GM18907 (cell line): ENCODE data around the gene SCCPDH.

Experiments
- ATAC-seq: cut with Tn5 transposase; IDR thresholded peaks from one replicate; pipeline ENCODE4 v1.9.1; 2021; ENCODE audit warnings: mild to moderate bottlenecking, moderate library complexity; ENCODE audit not compliant: unreplicated experiment

Gene SCCPDH

GRCh38 chr1:246784621-246785493, 60.6 kb downstream of the SCCPDH start:
- ATAC-seq = no peak

GRCh38 chr1:246785494-246786111, 61.4 kb downstream of the SCCPDH start:
- ATAC-seq = no peak

GRCh38 chr1:246786606-246787238, 62.5 kb downstream of the SCCPDH start:
- ATAC-seq = no peak

- no peak for ATAC-seq
Observed at GRCh38 chr1:246787781-246788513, 63.7 kb downstream of the SCCPDH start.

- ATAC-seq = no peak
Observed at GRCh38 chr1:246788895-246789338, 64.7 kb downstream of the SCCPDH start.

GRCh38 chr1:246789454-246790339, 65.5 kb downstream of the SCCPDH start:
- ATAC-seq = no peak

GRCh38 chr1:246790364-246790763, 66.2 kb downstream of the SCCPDH start:
- no peak for ATAC-seq

GRCh38 chr1:246790833-246791232, 66.6 kb downstream of the SCCPDH start:
- ATAC-seq = no peak

- no peak for ATAC-seq
Observed at GRCh38 chr1:246791303-246791918, 67.2 kb downstream of the SCCPDH start.

- no peak for ATAC-seq
Observed at GRCh38 chr1:246792603-246793002, 68.4 kb downstream of the SCCPDH start.

GRCh38 chr1:246793356-246793896, 69.2 kb downstream of the SCCPDH start:
- no peak for ATAC-seq

GRCh38 chr1:246794048-246794827, 70.0 kb downstream of the SCCPDH start:
- ATAC-seq = no peak

- no peak for ATAC-seq
Observed at GRCh38 chr1:246794828-246795671, 70.8 kb downstream of the SCCPDH start.

- ATAC-seq = no peak
Observed at GRCh38 chr1:246795906-246796694, 71.9 kb downstream of the SCCPDH start.

GRCh38 chr1:246797157-246797556, 72.9 kb downstream of the SCCPDH start:
- ATAC-seq = no peak

GRCh38 chr1:246797597-246797996, 73.4 kb downstream of the SCCPDH start:
- ATAC-seq = no peak

GRCh38 chr1:246798107-246798506, 73.9 kb downstream of the SCCPDH start:
- ATAC-seq = no peak
